ENCODE measurements around the gene ARHGAP40.

Gene ARHGAP40

GRCh38 chr20:38651154-38651553, 49.5 kb downstream of the ARHGAP40 start:
- no peak for DNase-seq (ENCODE audit: low spot score)
- H3K4ac ChIP-seq (ENCODE audit: low read length), result no peak overlapping the region
- H2BK5ac ChIP-seq (ENCODE audit: low read length), result no peak overlapping the region
- no peak overlapping the region for H2BK120ac ChIP-seq (ENCODE audit: low read depth, low read length)
- H2AK5ac ChIP-seq (ENCODE audit: low read depth, low read length), result no peak overlapping the region
- H3K18ac ChIP-seq (ENCODE audit: low read length), result no peak overlapping the region
- no peak overlapping the region for H3K14ac ChIP-seq (ENCODE audit: low read length)
- no CpG with 5 or more reads among the region's 2 CpGs for WGBS, 2 donors (ENCODE audit: extremely low coverage in 2 of 2, insufficient read length in 2 of 2, insufficient replicate concordance in 1 of 2)
- H3K9me3 ChIP-seq (replicated peaks in 1 of 2; ENCODE audit: control insufficient read depth in 2 of 2, insufficient read depth in 1 of 2, low read depth in 1 of 2, low read length in 2 of 2), result no peaks in the 10 kb centered on the region
- peak overlapping the region; percentile 4 for H3K23ac ChIP-seq (ENCODE audit: low read depth, low read length, poor library complexity)
- no peak overlapping the region for H3K27ac ChIP-seq (replicated peaks; ENCODE audit: low read length)
- peaks cover 0 to 35% (median 21%) of the 10 kb centered on the region in 3 experiments for H3K27me3 ChIP-seq (ENCODE audit: control insufficient read depth in 3 of 3, insufficient read depth in 3 of 3, low read depth in 1 of 3, low read length in 3 of 3)
- no peak overlapping the region for H4K91ac ChIP-seq (ENCODE audit: low read depth, low read length, poor library complexity)
- no peak overlapping the region for H3K9ac ChIP-seq (ENCODE audit: low read depth, low read length, poor library complexity)
- peak overlapping the region in 1 of 2 donors; percentile 69 for H3K4me3 ChIP-seq (ENCODE audit: low read length in 2 of 2)
- no peaks in the 10 kb centered on the region for H3K36me3 ChIP-seq (replicated peaks in 1 of 2; ENCODE audit: control insufficient read depth in 2 of 2, insufficient read depth in 2 of 2, low read length in 2 of 2)
- peaks cover 0 to 3% of the 10 kb centered on the region in 2 donors for H3K4me1 ChIP-seq (ENCODE audit: control insufficient read depth in 2 of 2, insufficient read depth in 1 of 2, low read depth in 1 of 2, low read length in 2 of 2)
- no peak overlapping the region for H4K8ac ChIP-seq (ENCODE audit: low read depth, low read length)
- H2AFZ ChIP-seq (ENCODE audit: low read length), result no peak overlapping the region
- H3K4me2 ChIP-seq (ENCODE audit: insufficient read depth, low read length, poor library complexity, severe bottlenecking), result no peak overlapping the region
- H2BK12ac ChIP-seq (ENCODE audit: low read length), result no peak overlapping the region
- no peaks in the 10 kb centered on the region for H3K79me1 ChIP-seq (ENCODE audit: low read depth, low read length)
- H2BK15ac ChIP-seq (ENCODE audit: low read length), result no peak overlapping the region

- Histone ChIP-seq H2BK5ac (ENCODE audit: low read length) (no peak overlapping the region), H2BK15ac (ENCODE audit: low read length) (no peak overlapping the region), H3K4me1 (ENCODE audit: control insufficient read depth in 2 of 2, insufficient read depth in 1 of 2, low read depth in 1 of 2, low read length in 2 of 2) (peaks cover 0 to 3% of the 10 kb centered on the region in 2 donors), H2AK5ac (ENCODE audit: low read depth, low read length) (no peak overlapping the region), H3K36me3 (replicated peaks in 1 of 2; ENCODE audit: control insufficient read depth in 2 of 2, insufficient read depth in 2 of 2, low read length in 2 of 2) (no peaks in the 10 kb centered on the region), H3K27ac (replicated peaks; ENCODE audit: low read length) (no peak overlapping the region), H3K9ac (ENCODE audit: low read depth, low read length, poor library complexity) (no peak overlapping the region), H4K8ac (ENCODE audit: low read depth, low read length) (no peak overlapping the region), H3K18ac (ENCODE audit: low read length) (no peak overlapping the region), H3K4me2 (ENCODE audit: insufficient read depth, low read length, poor library complexity, severe bottlenecking) (no peak overlapping the region), H3K14ac (ENCODE audit: low read length) (no peak overlapping the region), H3K9me3 (replicated peaks in 1 of 2; ENCODE audit: control insufficient read depth in 2 of 2, insufficient read depth in 1 of 2, low read depth in 1 of 2, low read length in 2 of 2) (no peaks in the 10 kb centered on the region), H3K79me1 (ENCODE audit: low read depth, low read length) (peaks cover under 1% of the 10 kb centered on the region), H3K4me3 (ENCODE audit: low read length in 2 of 2) (peak overlapping the region in 1 of 2 donors; percentile 69), H3K27me3 (ENCODE audit: control insufficient read depth in 3 of 3, insufficient read depth in 3 of 3, low read depth in 1 of 3, low read length in 3 of 3) (peaks cover 0 to 35% (median 19%) of the 10 kb centered on the region in 3 experiments), H2BK120ac (ENCODE audit: low read depth, low read length) (no peak overlapping the region), H4K91ac (ENCODE audit: low read depth, low read length, poor library complexity) (no peak overlapping the region), H3K4ac (ENCODE audit: low read length) (no peak overlapping the region), H2AFZ (ENCODE audit: low read length) (no peak overlapping the region), H2BK12ac (ENCODE audit: low read length) (no peak overlapping the region), H3K23ac (ENCODE audit: low read depth, low read length, poor library complexity) (peak overlapping the region; percentile 4)
- no peak for DNase-seq (ENCODE audit: low spot score)
- WGBS, 2 donors (ENCODE audit: extremely low coverage in 2 of 2, insufficient read length in 2 of 2, insufficient replicate concordance in 1 of 2), result 100% methylated on average over 2 of the region's 6 CpGs; no CpG with 5 or more reads in 1 of the 2 donors
Measured at GRCh38 chr20:38651562-38651961, 50.0 kb downstream of the ARHGAP40 start.

- H3K9ac ChIP-seq (ENCODE audit: low read depth, low read length, poor library complexity), result no peak overlapping the region
- H2BK120ac ChIP-seq (ENCODE audit: low read depth, low read length), result no peak overlapping the region
- H4K91ac ChIP-seq (ENCODE audit: low read depth, low read length, poor library complexity), result no peak overlapping the region
- no peak overlapping the region for H3K4me2 ChIP-seq (ENCODE audit: insufficient read depth, low read length, poor library complexity, severe bottlenecking)
- H4K8ac ChIP-seq (ENCODE audit: low read depth, low read length), result no peak overlapping the region
- no peaks in the 10 kb centered on the region for H3K9me3 ChIP-seq (replicated peaks in 1 of 2; ENCODE audit: control insufficient read depth in 2 of 2, insufficient read depth in 1 of 2, low read depth in 1 of 2, low read length in 2 of 2)
- H3K27me3 ChIP-seq (ENCODE audit: control insufficient read depth in 3 of 3, insufficient read depth in 3 of 3, low read depth in 1 of 3, low read length in 3 of 3), result peaks cover 0 to 29% (median 9%) of the 10 kb centered on the region in 3 experiments
- H3K4me3 ChIP-seq (ENCODE audit: low read length in 2 of 2), result no peak overlapping the region
- WGBS, 2 donors (ENCODE audit: extremely low coverage in 2 of 2, insufficient read length in 2 of 2, insufficient replicate concordance in 1 of 2), result 100% methylated on average over 1 of the region's 2 CpGs; no CpG with 5 or more reads in 1 of the 2 donors
- H3K23ac ChIP-seq (ENCODE audit: low read depth, low read length, poor library complexity), result no peak overlapping the region
- no peak overlapping the region for H3K4ac ChIP-seq (ENCODE audit: low read length)
- H2AK5ac ChIP-seq (ENCODE audit: low read depth, low read length), result no peak overlapping the region
- H2BK5ac ChIP-seq (ENCODE audit: low read length), result no peak overlapping the region
- no peak for DNase-seq (ENCODE audit: low spot score)
- no peak overlapping the region for H2AFZ ChIP-seq (ENCODE audit: low read length)
- H3K18ac ChIP-seq (ENCODE audit: low read length), result no peak overlapping the region
- no peaks in the 10 kb centered on the region for H3K36me3 ChIP-seq (replicated peaks in 1 of 2; ENCODE audit: control insufficient read depth in 2 of 2, insufficient read depth in 2 of 2, low read length in 2 of 2)
- no peak overlapping the region for H3K27ac ChIP-seq (replicated peaks; ENCODE audit: low read length)
- no peak overlapping the region for H3K14ac ChIP-seq (ENCODE audit: low read length)
- H2BK15ac ChIP-seq (ENCODE audit: low read length), result no peak overlapping the region
- peaks cover 3% of the 10 kb centered on the region for H3K79me1 ChIP-seq (ENCODE audit: low read depth, low read length)
- H2BK12ac ChIP-seq (ENCODE audit: low read length), result no peak overlapping the region
- H3K4me1 ChIP-seq (ENCODE audit: control insufficient read depth in 2 of 2, insufficient read depth in 1 of 2, low read depth in 1 of 2, low read length in 2 of 2), result peaks cover 0 to 3% of the 10 kb centered on the region in 2 donors
Measured at GRCh38 chr20:38652995-38653394, 51.4 kb downstream of the ARHGAP40 start.

- H3K79me1 ChIP-seq (ENCODE audit: low read depth, low read length), result peaks cover 3% of the 10 kb centered on the region
- H2BK12ac ChIP-seq (ENCODE audit: low read length), result no peak overlapping the region
- no peak overlapping the region for H3K4me3 ChIP-seq (ENCODE audit: low read length in 2 of 2)
- peaks cover 0 to 10% of the 10 kb centered on the region in 2 donors for H3K4me1 ChIP-seq (ENCODE audit: control insufficient read depth in 2 of 2, insufficient read depth in 1 of 2, low read depth in 1 of 2, low read length in 2 of 2)
- H4K8ac ChIP-seq (ENCODE audit: low read depth, low read length), result no peak overlapping the region
- H2BK5ac ChIP-seq (ENCODE audit: low read length), result no peak overlapping the region
- no peak overlapping the region for H3K14ac ChIP-seq (ENCODE audit: low read length)
- H3K18ac ChIP-seq (ENCODE audit: low read length), result no peak overlapping the region
- H2AK5ac ChIP-seq (ENCODE audit: low read depth, low read length), result no peak overlapping the region
- no peak overlapping the region for H2BK15ac ChIP-seq (ENCODE audit: low read length)
- DNase-seq (ENCODE audit: low spot score), result no peak
- no peak overlapping the region for H2BK120ac ChIP-seq (ENCODE audit: low read depth, low read length)
- no peak overlapping the region for H3K4me2 ChIP-seq (ENCODE audit: insufficient read depth, low read length, poor library complexity, severe bottlenecking)
- no peaks in the 10 kb centered on the region for H3K36me3 ChIP-seq (replicated peaks in 1 of 2; ENCODE audit: control insufficient read depth in 2 of 2, insufficient read depth in 2 of 2, low read length in 2 of 2)
- H3K9ac ChIP-seq (ENCODE audit: low read depth, low read length, poor library complexity), result no peak overlapping the region
- H2AFZ ChIP-seq (ENCODE audit: low read length), result no peak overlapping the region
- H3K23ac ChIP-seq (ENCODE audit: low read depth, low read length, poor library complexity), result no peak overlapping the region
- no peak overlapping the region for H4K91ac ChIP-seq (ENCODE audit: low read depth, low read length, poor library complexity)
- H3K9me3 ChIP-seq (replicated peaks in 1 of 2; ENCODE audit: control insufficient read depth in 2 of 2, insufficient read depth in 1 of 2, low read depth in 1 of 2, low read length in 2 of 2), result no peaks in the 10 kb centered on the region
- no CpG with 5 or more reads among the region's 5 CpGs for WGBS, 2 donors (ENCODE audit: extremely low coverage in 2 of 2, insufficient read length in 2 of 2, insufficient replicate concordance in 1 of 2)
- no peak overlapping the region for H3K27ac ChIP-seq (replicated peaks; ENCODE audit: low read length)
- H3K27me3 ChIP-seq (ENCODE audit: control insufficient read depth in 3 of 3, insufficient read depth in 3 of 3, low read depth in 1 of 3, low read length in 3 of 3), result peaks cover 0 to 24% (median 0%) of the 10 kb centered on the region in 3 experiments
- H3K4ac ChIP-seq (ENCODE audit: low read length), result no peak overlapping the region
Measured at GRCh38 chr20:38657390-38657789, 55.8 kb downstream of the ARHGAP40 start.

Data from neuronal stem cell (in vitro differentiated cells).